Bronchial epithelial cell (primary cell): ENCODE data around the gene MYO5A. TPM values are rescaled to one million over a fixed set of nuclear protein-coding genes. Genes with fewer than 3 reads are reported as not detected.
A peak's percentile ranks its signal among the peaks of the same experiment; 100 is the strongest.

ENCODE experiments used
- DNase-seq: peaks from one replicate; pipeline ENCODE4 v3.0.0-alpha.2; 2010; ENCODE audit warnings: low read depth
- FAIRE-seq: peaks from 2 replicates; lab custom pipeline; 2011; peaks lifted over from hg19 to GRCh38; lab: Jason Lieb, UNC
- H3K27me3 ChIP-seq: 2 replicates; pipeline ENCODE4 v1.5.1; 2011; ENCODE audit warnings: low read length; ENCODE audit not compliant: control insufficient read depth, insufficient read depth
- H3K36me3 ChIP-seq: 2 replicates; pipeline ENCODE4 v1.5.1; 2011; ENCODE audit warnings: low read length; ENCODE audit not compliant: control insufficient read depth, insufficient read depth
- H3K4me3 ChIP-seq: 2 replicates; pipeline ENCODE4 v1.5.1; 2011; ENCODE audit warnings: mild to moderate bottlenecking, low read depth, low read length, control low read depth
- CTCF ChIP-seq: IDR thresholded peaks from 2 replicates; pipeline ENCODE4 v1.5.1; 2011; ENCODE audit warnings: mild to moderate bottlenecking, moderate library complexity, low read length, control low read depth, inconsistent platforms; ENCODE audit not compliant: insufficient read depth, severe bottlenecking
- total RNA-seq: library from RNA; depleted of rRNA; stranded (reverse); fragments of >200 nt; gene quantifications from 2 replicates; pipeline ENCODE4 v1.2.1, GENCODE V29; 2014

Gene MYO5A
- total RNA-seq, 1 donor from 2014 or later: 29.5 TPM

- Histone ChIP-seq H3K4me3 (no peak overlapping the region), H3K36me3 (peaks cover 4% of the 10 kb centered on the region), H3K27me3 (no peaks in the 10 kb centered on the region)
- no peak for DNase-seq
- TF ChIP-seq CTCF: no peak
- FAIRE-seq: peak; percentile 23
These were observed 168.2 kb downstream of the MYO5A start for GRCh38 chr15:52360229-52361203.

DNA sequence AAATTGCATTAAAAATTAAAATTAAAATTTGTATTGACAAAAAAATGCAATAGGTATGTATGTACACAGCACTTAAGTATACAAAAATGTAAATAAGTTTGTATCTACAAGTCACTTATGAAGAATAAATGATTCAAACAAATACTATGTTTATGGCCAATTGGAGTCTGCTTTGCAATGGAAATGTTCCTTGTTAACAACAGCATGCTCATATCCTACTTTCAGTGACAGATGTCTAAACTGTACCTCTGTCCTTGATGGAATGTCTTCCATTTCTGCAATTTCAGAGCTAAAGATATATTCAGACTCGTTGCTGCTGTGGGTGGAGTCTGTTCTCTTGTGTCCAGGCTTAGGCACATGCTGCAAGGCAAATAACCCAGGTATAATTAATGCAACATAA, 169.0 kb downstream of the MYO5A start:
- Histone ChIP-seq H3K4me3 (no peak overlapping the region), H3K27me3 (no peaks in the 10 kb centered on the region), H3K36me3 (peaks cover 1% of the 10 kb centered on the region)
- FAIRE-seq (no peak), DNase-seq (no peak)
- no peak for TF ChIP-seq CTCF

GRCh38 chr15:52357949-52358348, 170.7 kb downstream of the MYO5A start:
- TF ChIP-seq CTCF: no peak
- Histone ChIP-seq H3K4me3 (no peak overlapping the region), H3K36me3 (peaks cover 2% of the 10 kb centered on the region), H3K27me3 (no peaks in the 10 kb centered on the region)
- DNase-seq (no peak), FAIRE-seq (peak; percentile 64)

DNA sequence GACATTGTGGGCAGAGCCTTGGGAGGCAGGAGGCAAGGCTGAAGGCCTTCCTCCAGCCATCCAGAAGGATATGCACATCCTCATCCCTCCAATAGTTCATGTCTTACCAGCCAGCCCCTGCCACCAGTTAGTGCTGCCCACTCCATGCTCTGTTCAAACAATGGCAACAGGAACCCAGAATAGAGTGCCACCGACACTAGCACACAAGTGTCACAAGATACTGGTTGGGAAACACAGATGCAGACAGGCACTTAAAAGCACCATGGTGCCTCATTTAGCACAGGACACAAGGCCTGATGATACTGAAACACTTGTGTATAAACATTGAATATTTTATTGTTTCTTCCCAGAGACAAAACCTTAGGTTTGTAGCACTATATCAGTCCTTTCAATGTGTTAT, 176.6 kb downstream of the MYO5A start:
- Histone ChIP-seq H3K4me3 (no peak overlapping the region), H3K27me3 (no peaks in the 10 kb centered on the region), H3K36me3 (peaks cover 7% of the 10 kb centered on the region)
- no peak for FAIRE-seq
- no peak for DNase-seq
- no peak for TF ChIP-seq CTCF

DNA sequence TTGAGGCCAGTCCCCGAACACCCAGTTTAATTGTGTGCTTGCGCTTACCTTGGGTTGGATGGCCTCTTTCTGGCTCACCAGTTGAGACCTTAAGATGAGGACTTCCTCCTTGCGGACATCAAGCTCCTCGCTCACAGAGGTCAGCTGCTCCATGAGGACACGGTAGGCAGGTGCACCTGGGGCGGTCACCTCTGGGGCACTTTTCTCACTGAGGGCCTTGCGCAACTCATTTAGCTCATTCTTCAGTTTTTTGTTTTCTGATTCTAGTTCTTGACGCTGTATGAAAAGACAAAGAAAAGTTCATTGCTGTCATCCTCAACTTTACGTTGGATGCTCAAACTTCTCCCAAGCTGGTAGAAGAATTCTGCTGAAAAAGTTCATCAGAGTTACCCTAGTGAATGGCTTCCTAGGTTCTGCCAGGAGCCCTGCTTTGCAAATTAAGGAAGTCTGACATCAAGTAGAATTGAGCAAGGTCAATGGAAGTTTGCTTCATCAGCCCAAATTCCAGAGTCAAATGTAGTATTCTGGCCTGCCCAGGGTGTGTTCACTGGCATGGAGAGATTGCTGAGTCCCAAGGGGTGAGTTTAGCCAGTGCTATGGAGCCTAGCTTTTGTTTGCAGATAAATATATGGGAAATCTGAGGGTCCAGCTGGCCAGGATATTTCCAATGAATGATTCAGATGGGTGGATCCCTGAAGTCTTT, 177.3 kb downstream of the MYO5A start:
- no peak for DNase-seq
- no peak for TF ChIP-seq CTCF
- no peak overlapping the region for H3K4me3 ChIP-seq
- FAIRE-seq: no peak
- peaks cover 7% of the 10 kb centered on the region for H3K36me3 ChIP-seq
- no peaks in the 10 kb centered on the region for H3K27me3 ChIP-seq
